ENCODE data around the gene PID1. TPM values are rescaled to one million over a fixed set of nuclear protein-coding genes. Genes with fewer than 3 reads are reported as not detected.

PID1 gene
- total RNA-seq, 1 donor from 2014 or later: not detected

- Mint-ChIP-seq H3K4me3 (ENCODE audit: unreplicated experiment) (no peak overlapping the region), H3K27ac (ENCODE audit: unreplicated experiment) (no peak overlapping the region), H3K27me3 (ENCODE audit: unreplicated experiment) (no peaks in the 10 kb centered on the region), H3K36me3 (ENCODE audit: unreplicated experiment) (no peaks in the 10 kb centered on the region), H3K4me1 (ENCODE audit: unreplicated experiment) (no peaks in the 10 kb centered on the region), H3K9me3 (ENCODE audit: unreplicated experiment) (peaks cover 15% of the 10 kb centered on the region)
- no peak for DNase-seq (ENCODE audit: extremely low spot score, unreplicated experiment)
- no peak for TF ChIP-seq CTCF (IDR thresholded peaks at IDR 0.05)
These were observed 16.7 kb upstream of the PID1 start for GRCh38 chr2:229287823-229288222.

- no peaks in the 10 kb centered on the region for H3K4me1 Mint-ChIP-seq (ENCODE audit: unreplicated experiment)
- H3K9me3 Mint-ChIP-seq (ENCODE audit: unreplicated experiment): no peaks in the 10 kb centered on the region
- no peaks in the 10 kb centered on the region for H3K36me3 Mint-ChIP-seq (ENCODE audit: unreplicated experiment)
- no peak for DNase-seq (ENCODE audit: extremely low spot score, unreplicated experiment)
- TF ChIP-seq CTCF (IDR thresholded peaks at IDR 0.05): no peak
- no peak overlapping the region for H3K4me3 Mint-ChIP-seq (ENCODE audit: unreplicated experiment)
- H3K27ac Mint-ChIP-seq (ENCODE audit: unreplicated experiment): no peak overlapping the region
- no peaks in the 10 kb centered on the region for H3K27me3 Mint-ChIP-seq (ENCODE audit: unreplicated experiment)
These were observed 11.9 kb upstream of the PID1 start for GRCh38 chr2:229282758-229283546.

- no peak for DNase-seq (ENCODE audit: extremely low spot score, unreplicated experiment)
- Mint-ChIP-seq H3K4me1 (ENCODE audit: unreplicated experiment) (no peaks in the 10 kb centered on the region), H3K4me3 (ENCODE audit: unreplicated experiment) (no peak overlapping the region), H3K36me3 (ENCODE audit: unreplicated experiment) (no peaks in the 10 kb centered on the region), H3K27me3 (ENCODE audit: unreplicated experiment) (peaks cover 6% of the 10 kb centered on the region), H3K9me3 (ENCODE audit: unreplicated experiment) (no peaks in the 10 kb centered on the region), H3K27ac (ENCODE audit: unreplicated experiment) (no peak overlapping the region)
- TF ChIP-seq CTCF (IDR thresholded peaks at IDR 0.05): no peak
These were observed 8.4 kb upstream of the PID1 start for GRCh38 chr2:229279516-229279915.

- TF ChIP-seq CTCF (IDR thresholded peaks at IDR 0.05): no peak
- H3K4me3 Mint-ChIP-seq (ENCODE audit: unreplicated experiment): no peak overlapping the region
- H3K4me1 Mint-ChIP-seq (ENCODE audit: unreplicated experiment): peaks cover 2% of the 10 kb centered on the region
- peaks cover 22% of the 10 kb centered on the region for H3K27me3 Mint-ChIP-seq (ENCODE audit: unreplicated experiment)
- no peak overlapping the region for H3K27ac Mint-ChIP-seq (ENCODE audit: unreplicated experiment)
- no peak for DNase-seq (ENCODE audit: extremely low spot score, unreplicated experiment)
- H3K36me3 Mint-ChIP-seq (ENCODE audit: unreplicated experiment): no peaks in the 10 kb centered on the region
- H3K9me3 Mint-ChIP-seq (ENCODE audit: unreplicated experiment): no peaks in the 10 kb centered on the region
These were observed 4.4 kb upstream of the PID1 start for GRCh38 chr2:229275506-229275905.

GRCh38 chr2:229273723-229274338, 2.7 kb upstream of the PID1 start:
- H3K9me3 Mint-ChIP-seq (ENCODE audit: unreplicated experiment): no peaks in the 10 kb centered on the region
- no peak overlapping the region for H3K27ac Mint-ChIP-seq (ENCODE audit: unreplicated experiment)
- DNase-seq (ENCODE audit: extremely low spot score, unreplicated experiment): no peak
- H3K4me1 Mint-ChIP-seq (ENCODE audit: unreplicated experiment): peaks cover 2% of the 10 kb centered on the region
- peaks cover 32% of the 10 kb centered on the region for H3K27me3 Mint-ChIP-seq (ENCODE audit: unreplicated experiment)
- peak overlapping the region; percentile 19 for H3K4me3 Mint-ChIP-seq (ENCODE audit: unreplicated experiment)
- no peaks in the 10 kb centered on the region for H3K36me3 Mint-ChIP-seq (ENCODE audit: unreplicated experiment)
- peak; percentile 81 for TF ChIP-seq CTCF (IDR thresholded peaks at IDR 0.05)
